Measurements from ENCODE around the gene CYTH3. TPM values are rescaled to one million over a fixed set of nuclear protein-coding genes. Genes with fewer than 3 reads are reported as not detected.

Gene CYTH3
- total and polyA plus RNA-seq, 9 of the 15 experiments (the other 6 are each of a cell fraction or from before 2014, with no cell fraction given) = 0.25 to 15.2 (median 11.4) TPM

DNA sequence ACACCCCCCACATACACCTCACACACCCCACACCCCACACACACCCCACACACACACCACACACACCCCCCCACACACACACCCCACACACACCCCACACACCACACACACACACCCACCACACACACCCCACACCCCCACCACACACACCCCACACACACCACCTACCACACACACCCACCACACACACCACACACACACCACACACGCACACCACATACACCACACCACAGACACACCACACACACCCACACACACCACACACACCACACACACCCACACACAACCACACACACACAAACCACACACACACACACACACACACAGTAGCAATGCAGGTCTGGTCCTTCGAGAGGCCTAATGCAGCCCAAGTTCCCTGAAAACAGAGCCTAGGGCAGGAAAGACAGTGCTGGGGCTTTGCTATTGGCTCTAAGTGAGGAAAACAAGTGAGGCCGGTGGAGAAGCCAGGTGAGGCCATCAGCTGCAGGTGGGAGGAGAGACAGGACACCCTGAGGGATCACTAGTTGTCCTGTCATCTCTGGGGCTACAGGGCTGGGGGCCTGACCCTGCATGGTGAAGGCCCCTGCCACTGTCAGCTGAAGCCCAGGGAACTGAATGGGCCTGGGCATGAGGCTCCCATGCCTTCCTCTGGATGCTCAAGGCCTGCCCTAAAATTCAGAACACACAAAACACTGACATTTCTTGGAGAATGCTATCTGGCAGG lies 92.6 kb downstream of the CYTH3 start (continued):
- TF ChIP-seq ZNF253 (CRISPR knock-in tag; conservative IDR thresholded peaks at IDR 0.05) (no peak), CSDE1 (IDR thresholded peaks at IDR 0.05) (no peak), NR1H2 (CRISPR knock-in tag; IDR thresholded peaks at IDR 0.05) (no peak), MEIS2 (IDR thresholded peaks at IDR 0.05; ENCODE audit: partially characterized antibody) (no peak), KAT8 (IDR thresholded peaks at IDR 0.05; ENCODE audit: low read depth) (no peak)
- TF ChIP-seq, protein P1, sequence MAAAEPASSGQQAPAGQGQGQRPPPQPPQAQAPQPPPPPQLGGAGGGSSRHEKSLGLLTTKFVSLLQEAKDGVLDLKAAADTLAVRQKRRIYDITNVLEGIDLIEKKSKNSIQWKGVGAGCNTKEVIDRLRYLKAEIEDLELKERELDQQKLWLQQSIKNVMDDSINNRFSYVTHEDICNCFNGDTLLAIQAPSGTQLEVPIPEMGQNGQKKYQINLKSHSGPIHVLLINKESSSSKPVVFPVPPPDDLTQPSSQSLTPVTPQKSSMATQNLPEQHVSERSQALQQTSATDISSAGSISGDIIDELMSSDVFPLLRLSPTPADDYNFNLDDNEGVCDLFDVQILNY (CRISPR knock-in tag; IDR thresholded peaks at IDR 0.05) = no peak
- TF ChIP-seq, protein P2, sequence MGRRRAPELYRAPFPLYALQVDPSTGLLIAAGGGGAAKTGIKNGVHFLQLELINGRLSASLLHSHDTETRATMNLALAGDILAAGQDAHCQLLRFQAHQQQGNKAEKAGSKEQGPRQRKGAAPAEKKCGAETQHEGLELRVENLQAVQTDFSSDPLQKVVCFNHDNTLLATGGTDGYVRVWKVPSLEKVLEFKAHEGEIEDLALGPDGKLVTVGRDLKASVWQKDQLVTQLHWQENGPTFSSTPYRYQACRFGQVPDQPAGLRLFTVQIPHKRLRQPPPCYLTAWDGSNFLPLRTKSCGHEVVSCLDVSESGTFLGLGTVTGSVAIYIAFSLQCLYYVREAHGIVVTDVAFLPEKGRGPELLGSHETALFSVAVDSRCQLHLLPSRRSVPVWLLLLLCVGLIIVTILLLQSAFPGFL (CRISPR knock-in tag; IDR thresholded peaks at IDR 0.05) = no peak
- TF ChIP-seq, protein P3, sequence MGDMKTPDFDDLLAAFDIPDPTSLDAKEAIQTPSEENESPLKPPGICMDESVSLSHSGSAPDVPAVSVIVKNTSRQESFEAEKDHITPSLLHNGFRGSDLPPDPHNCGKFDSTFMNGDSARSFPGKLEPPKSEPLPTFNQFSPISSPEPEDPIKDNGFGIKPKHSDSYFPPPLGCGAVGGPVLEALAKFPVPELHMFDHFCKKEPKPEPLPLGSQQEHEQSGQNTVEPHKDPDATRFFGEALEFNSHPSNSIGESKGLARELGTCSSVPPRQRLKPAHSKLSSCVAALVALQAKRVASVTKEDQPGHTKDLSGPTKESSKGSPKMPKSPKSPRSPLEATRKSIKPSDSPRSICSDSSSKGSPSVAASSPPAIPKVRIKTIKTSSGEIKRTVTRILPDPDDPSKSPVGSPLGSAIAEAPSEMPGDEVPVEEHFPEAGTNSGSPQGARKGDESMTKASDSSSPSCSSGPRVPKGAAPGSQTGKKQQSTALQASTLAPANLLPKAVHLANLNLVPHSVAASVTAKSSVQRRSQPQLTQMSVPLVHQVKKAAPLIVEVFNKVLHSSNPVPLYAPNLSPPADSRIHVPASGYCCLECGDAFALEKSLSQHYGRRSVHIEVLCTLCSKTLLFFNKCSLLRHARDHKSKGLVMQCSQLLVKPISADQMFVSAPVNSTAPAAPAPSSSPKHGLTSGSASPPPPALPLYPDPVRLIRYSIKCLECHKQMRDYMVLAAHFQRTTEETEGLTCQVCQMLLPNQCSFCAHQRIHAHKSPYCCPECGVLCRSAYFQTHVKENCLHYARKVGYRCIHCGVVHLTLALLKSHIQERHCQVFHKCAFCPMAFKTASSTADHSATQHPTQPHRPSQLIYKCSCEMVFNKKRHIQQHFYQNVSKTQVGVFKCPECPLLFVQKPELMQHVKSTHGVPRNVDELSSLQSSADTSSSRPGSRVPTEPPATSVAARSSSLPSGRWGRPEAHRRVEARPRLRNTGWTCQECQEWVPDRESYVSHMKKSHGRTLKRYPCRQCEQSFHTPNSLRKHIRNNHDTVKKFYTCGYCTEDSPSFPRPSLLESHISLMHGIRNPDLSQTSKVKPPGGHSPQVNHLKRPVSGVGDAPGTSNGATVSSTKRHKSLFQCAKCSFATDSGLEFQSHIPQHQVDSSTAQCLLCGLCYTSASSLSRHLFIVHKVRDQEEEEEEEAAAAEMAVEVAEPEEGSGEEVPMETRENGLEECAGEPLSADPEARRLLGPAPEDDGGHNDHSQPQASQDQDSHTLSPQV (IDR thresholded peaks at IDR 0.05) = no peak
- TF ChIP-seq, protein P4, sequence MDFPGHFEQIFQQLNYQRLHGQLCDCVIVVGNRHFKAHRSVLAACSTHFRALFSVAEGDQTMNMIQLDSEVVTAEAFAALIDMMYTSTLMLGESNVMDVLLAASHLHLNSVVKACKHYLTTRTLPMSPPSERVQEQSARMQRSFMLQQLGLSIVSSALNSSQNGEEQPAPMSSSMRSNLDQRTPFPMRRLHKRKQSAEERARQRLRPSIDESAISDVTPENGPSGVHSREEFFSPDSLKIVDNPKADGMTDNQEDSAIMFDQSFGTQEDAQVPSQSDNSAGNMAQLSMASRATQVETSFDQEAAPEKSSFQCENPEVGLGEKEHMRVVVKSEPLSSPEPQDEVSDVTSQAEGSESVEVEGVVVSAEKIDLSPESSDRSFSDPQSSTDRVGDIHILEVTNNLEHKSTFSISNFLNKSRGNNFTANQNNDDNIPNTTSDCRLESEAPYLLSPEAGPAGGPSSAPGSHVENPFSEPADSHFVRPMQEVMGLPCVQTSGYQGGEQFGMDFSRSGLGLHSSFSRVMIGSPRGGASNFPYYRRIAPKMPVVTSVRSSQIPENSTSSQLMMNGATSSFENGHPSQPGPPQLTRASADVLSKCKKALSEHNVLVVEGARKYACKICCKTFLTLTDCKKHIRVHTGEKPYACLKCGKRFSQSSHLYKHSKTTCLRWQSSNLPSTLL (IDR thresholded peaks at IDR 0.05) = no peak

All from K562 (cell line).